K562 (cell line): ENCODE measurements around the gene ADAR. TPM values are rescaled to one million over a fixed set of nuclear protein-coding genes. Genes with fewer than 3 reads are reported as not detected.

Experiments
- ASH1L ChIP-seq: fragments of 450-650 bp; IDR thresholded peaks from 2 replicates; pipeline ENCODE4 v1.6.1; 2018; ENCODE audit warnings: borderline replicate concordance, mild to moderate bottlenecking, low read depth; ENCODE audit not compliant: partially characterized antibody
- CBFB ChIP-seq: sonication (generic); formaldehyde crosslinking; IDR thresholded peaks from 2 replicates; pipeline ENCODE4 v1.4.0; 2020; ENCODE audit warnings: mild to moderate bottlenecking, missing genetic modification reagents
- CBX8 ChIP-seq: fragments of 200-600 bp; sonication (generic); IDR thresholded peaks from 2 replicates; pipeline ENCODE4 v1.6.1; 2012; ENCODE audit warnings: borderline replicate concordance, mixed run types, low read depth, mild to moderate bottlenecking, moderate library complexity, mixed read lengths, low read length, control low read depth, inconsistent platforms; ENCODE audit not compliant: poor library complexity, severe bottlenecking; ENCODE audit errors: extremely low read depth
- CCNT2 ChIP-seq: IDR thresholded peaks from 2 replicates; pipeline ENCODE4 v1.6.1; 2011; ENCODE audit warnings: borderline replicate concordance, low read depth, mild to moderate bottlenecking, moderate library complexity, mixed read lengths, low read length; ENCODE audit not compliant: insufficient read length; ENCODE audit errors: extremely low read depth
- CREM ChIP-seq: IDR thresholded peaks from 2 replicates; pipeline ENCODE4 v1.6.1; 2014; ENCODE audit warnings: antibody characterized with exemption, low read depth
- EGR1 ChIP-seq: fragments of 450-650 bp; conservative IDR thresholded peaks from 2 replicates; pipeline ENCODE4 v1.6.1; 2017; ENCODE audit warnings: mild to moderate bottlenecking
- ELF4 ChIP-seq: fragments of 450-650 bp; formaldehyde crosslinking; IDR thresholded peaks from 2 replicates; pipeline ENCODE4 v1.4.0; 2022; ENCODE audit warnings: missing genetic modification characterization
- HCFC1 ChIP-seq: IDR thresholded peaks from 2 replicates; pipeline ENCODE4 v1.6.1; 2012; ENCODE audit warnings: low read depth, low read length, improper control_type of control experiment
- POLR2H ChIP-seq: IDR thresholded peaks from 2 replicates; pipeline ENCODE4 v1.6.1; 2016; ENCODE audit warnings: missing genetic modification characterization, low read depth, mild to moderate bottlenecking, control low read depth, missing compliant biosample characterization, moderate library complexity
- RFX1 ChIP-seq: fragments of 450-650 bp; IDR thresholded peaks from 2 replicates; pipeline ENCODE4 v1.6.1; 2016; ENCODE audit warnings: mild to moderate bottlenecking, moderate library complexity
- SRSF1 ChIP-seq: fragments of 200-400 bp; formaldehyde crosslinking; IDR thresholded peaks from 2 replicates; pipeline ENCODE4 v1.6.1; 2017; ENCODE audit warnings: mild to moderate bottlenecking, low read depth, low read length, moderate library complexity
- STAG1 ChIP-seq: sonication (generic); formaldehyde crosslinking; IDR thresholded peaks from 2 replicates; pipeline ENCODE4 v1.5.0; 2020; ENCODE audit warnings: missing genetic modification reagents, borderline replicate concordance
- YY1 ChIP-seq, 3 experiments: IDR thresholded peaks; 2 replicates each; pipeline ENCODE4 v1.6.1; 2011; ENCODE audit warnings: low read length in 2 of 3, mild to moderate bottlenecking in 2 of 3, moderate library complexity in 2 of 3, borderline replicate concordance in 1 of 3, control low read depth in 1 of 3, low read depth in 1 of 3; ENCODE audit not compliant: insufficient read depth in 3 of 3, insufficient replicate concordance in 2 of 3, control insufficient read depth in 1 of 3, insufficient read length in 1 of 3; ENCODE audit errors: extremely low read depth in 1 of 3
- ZFP36 ChIP-seq: fragments of 150-350 bp; IDR thresholded peaks from 2 replicates; pipeline ENCODE4 v1.6.1; 2018; ENCODE audit warnings: low read length, low read depth; ENCODE audit not compliant: partially characterized antibody
- ZNF609 ChIP-seq: sonication (generic); formaldehyde crosslinking; IDR thresholded peaks from 2 replicates; pipeline ENCODE4 v1.8.1; 2023; ENCODE audit warnings: missing genetic modification reagents, mild to moderate bottlenecking, borderline replicate concordance
- polyA plus RNA-seq, 8 experiments: library from polyadenylated mRNA; depleted of rRNA in 4 of 8; stranded (reverse) in 5 of 8; unstranded in 3 of 8; fragments of >200 nt; fragmentation: Nextera tagmentation in 2 of 8; fragmentation: Illumina TruSeq in 1 of 8; extraction: Ambion mirVana in 2 of 8; extraction: Trizol in 1 of 8; gene quantifications; 2 replicates each; pipeline versions ENCODE4 v1.2.1 to v1.2.3, GENCODE V29; 2011 to 2014; ENCODE audit warnings: inconsistent platforms in 1 of 8, missing spikeins in 1 of 8
- total RNA-seq, 7 experiments: library from RNA; depleted of rRNA in 6 of 7; stranded (reverse); fragments of >200 nt in 6 of 7; fragmentation: Illumina TruSeq in 2 of 7; extraction: Trizol in 2 of 7; gene quantifications; 2 replicates each; pipeline versions ENCODE4 v1.2.1 to v1.2.3, GENCODE V29; 2011 to 2021; ENCODE audit warnings: low replicate concordance in 1 of 7
- TF ChIP-seq, protein P1 (sequence below): fragments of 450-650 bp; formaldehyde crosslinking; IDR thresholded peaks from 2 replicates; pipeline ENCODE4 v1.4.0; 2020; ENCODE audit warnings: mild to moderate bottlenecking, mixed read lengths
- TF ChIP-seq, protein P2 (sequence below): fragments of 450-650 bp; IDR thresholded peaks from 2 replicates; pipeline ENCODE4 v1.6.1; 2016

Gene ADAR
- total and polyA plus RNA-seq, 9 of the 15 experiments (the other 6 are each of a cell fraction or from before 2014, with no cell fraction given), result 30.1 to 123 (median 60.2) TPM

- TF ChIP-seq, protein P1, sequence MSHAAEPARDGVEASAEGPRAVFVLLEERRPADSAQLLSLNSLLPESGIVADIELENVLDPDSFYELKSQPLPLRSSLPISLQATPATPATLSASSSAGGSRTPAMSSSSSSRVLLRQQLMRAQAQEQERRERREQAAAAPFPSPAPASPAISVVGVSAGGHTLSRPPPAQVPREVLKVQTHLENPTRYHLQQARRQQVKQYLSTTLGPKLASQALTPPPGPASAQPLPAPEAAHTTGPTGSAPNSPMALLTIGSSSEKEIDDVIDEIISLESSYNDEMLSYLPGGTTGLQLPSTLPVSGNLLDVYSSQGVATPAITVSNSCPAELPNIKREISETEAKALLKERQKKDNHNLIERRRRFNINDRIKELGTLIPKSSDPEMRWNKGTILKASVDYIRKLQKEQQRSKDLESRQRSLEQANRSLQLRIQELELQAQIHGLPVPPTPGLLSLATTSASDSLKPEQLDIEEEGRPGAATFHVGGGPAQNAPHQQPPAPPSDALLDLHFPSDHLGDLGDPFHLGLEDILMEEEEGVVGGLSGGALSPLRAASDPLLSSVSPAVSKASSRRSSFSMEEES (CRISPR knock-in tag), result peak; percentile 99
- peak; percentile 89 for TF ChIP-seq HCFC1
- TF ChIP-seq EGR1, result peak; percentile 97
- TF ChIP-seq STAG1 (CRISPR knock-in tag), result peak; percentile 75
- TF ChIP-seq RFX1, result no peak
- TF ChIP-seq, protein P2, sequence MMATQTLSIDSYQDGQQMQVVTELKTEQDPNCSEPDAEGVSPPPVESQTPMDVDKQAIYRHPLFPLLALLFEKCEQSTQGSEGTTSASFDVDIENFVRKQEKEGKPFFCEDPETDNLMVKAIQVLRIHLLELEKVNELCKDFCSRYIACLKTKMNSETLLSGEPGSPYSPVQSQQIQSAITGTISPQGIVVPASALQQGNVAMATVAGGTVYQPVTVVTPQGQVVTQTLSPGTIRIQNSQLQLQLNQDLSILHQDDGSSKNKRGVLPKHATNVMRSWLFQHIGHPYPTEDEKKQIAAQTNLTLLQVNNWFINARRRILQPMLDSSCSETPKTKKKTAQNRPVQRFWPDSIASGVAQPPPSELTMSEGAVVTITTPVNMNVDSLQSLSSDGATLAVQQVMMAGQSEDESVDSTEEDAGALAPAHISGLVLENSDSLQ, result peak; percentile 64
- peak; percentile 97 for TF ChIP-seq ASH1L
- TF ChIP-seq SRSF1, result no peak
- no peak for TF ChIP-seq YY1 (IDR thresholded peaks at IDR 0.05; ENCODE audit: borderline replicate concordance in 1 of 3, control insufficient read depth in 1 of 3, extremely low read depth in 1 of 3, insufficient read depth in 3 of 3, insufficient read length in 1 of 3, insufficient replicate concordance in 2 of 3, low read depth in 1 of 3, low read length in 2 of 3)
- TF ChIP-seq ZNF609, result 0 out of 2 replicates have a peak, but pooled peaks have one; percentile 80
- peak; percentile 94 for TF ChIP-seq CREM
- peak; percentile 30 for TF ChIP-seq CCNT2
- TF ChIP-seq POLR2H (tag), result no peak
- TF ChIP-seq CBX8, result no peak
- 0 out of 2 replicates have a peak, but pooled peaks have one; percentile 4 for TF ChIP-seq ELF4 (CRISPR knock-in tag)
- peak; percentile 52; the same call in 1 of the 2 replicates for TF ChIP-seq CBFB (CRISPR knock-in tag)
- TF ChIP-seq ZFP36, result peak; percentile 41
These were observed 49.1 kb downstream of the ADAR start (continued) for GRCh38 chr1:154558720-154559465.
